ENCODE data around the gene ABHD15.
A peak's percentile ranks its signal among the peaks of the same experiment; 100 is the strongest.
"Not testable (repeated sequence)": the region's sequence is repeated elsewhere in the genome, so short reads cannot be mapped to it uniquely, and the experiment has no call there.

The ABHD15 gene

GRCh38 chr17:29567554-29568330 is 905 bp upstream of the ABHD15 start:
- FAIRE-seq = no peak

GRCh38 chr17:29567304-29567553 is 392 bp upstream of the ABHD15 start:
- FAIRE-seq = no peak

- no peak for FAIRE-seq
Observed at GRCh38 chr17:29565643-29566472, 979 bp downstream of the ABHD15 start.

- FAIRE-seq = no peak
Observed at GRCh38 chr17:29563816-29564215, 3.0 kb downstream of the ABHD15 start.

GRCh38 chr17:29562615-29563014 is 4.2 kb downstream of the ABHD15 start:
- FAIRE-seq = no peak

GRCh38 chr17:29561554-29562517 is 5.0 kb downstream of the ABHD15 start:
- FAIRE-seq = no peak

- no peak for FAIRE-seq
Observed at GRCh38 chr17:29560316-29560715, 6.5 kb downstream of the ABHD15 start.

- no peak for FAIRE-seq
Observed at GRCh38 chr17:29559640-29560039, 7.2 kb downstream of the ABHD15 start.

GRCh38 chr17:29558139-29558538 is 8.7 kb downstream of the ABHD15 start:
- not testable (repeated sequence) for FAIRE-seq

- FAIRE-seq = no peak
Observed at GRCh38 chr17:29557739-29558116, 9.1 kb downstream of the ABHD15 start.

- no peak for FAIRE-seq
Observed at GRCh38 chr17:29557085-29557738, 9.6 kb downstream of the ABHD15 start.

- FAIRE-seq = no peak
Observed at GRCh38 chr17:29555840-29556239, 11.0 kb downstream of the ABHD15 start.

- FAIRE-seq = no peak
Observed at GRCh38 chr17:29549177-29549923, 17.5 kb downstream of the ABHD15 start.

- FAIRE-seq = no peak
Observed at GRCh38 chr17:29546830-29547229, 20.0 kb downstream of the ABHD15 start.

- FAIRE-seq = no peak
Observed at GRCh38 chr17:29546085-29546484, 20.8 kb downstream of the ABHD15 start.

- FAIRE-seq = no peak
Observed at GRCh38 chr17:29544066-29544465, 22.8 kb downstream of the ABHD15 start.

GRCh38 chr17:29533976-29534375 is 32.9 kb downstream of the ABHD15 start:
- no peak for FAIRE-seq

- FAIRE-seq = no peak
Observed at GRCh38 chr17:29526322-29526721, 40.5 kb downstream of the ABHD15 start.

GRCh38 chr17:29524692-29525091 is 42.1 kb downstream of the ABHD15 start:
- no peak for FAIRE-seq

- FAIRE-seq = peak; percentile 15
Observed at GRCh38 chr17:29518359-29518758, 48.5 kb downstream of the ABHD15 start.

GRCh38 chr17:29514792-29515191 is 52.0 kb downstream of the ABHD15 start:
- no peak for FAIRE-seq

GRCh38 chr17:29510953-29511352 is 55.9 kb downstream of the ABHD15 start:
- FAIRE-seq = no peak

Measured in G401.6 (cell line).